ENCODE results near the gene ETHE1.

- no peak for TF ChIP-seq POLR2AphosphoS5 (IDR thresholded peaks at IDR 0.05; ENCODE audit: borderline replicate concordance, low read depth, low read length)
- no peak for TF ChIP-seq EZH2 (IDR thresholded peaks at IDR 0.05)
- no peak for TF ChIP-seq FOXP2 (optimal IDR thresholded peaks at IDR 0.05; ENCODE audit: control extremely low read depth, extremely low read length, insufficient read depth)
Measured at GRCh38 chr19:43483281-43483680, 43.7 kb downstream of the ETHE1 start.

All from SK-N-MC (cell line).